SK-N-SH treated with all-trans-retinoic acid at 6 μM for 48 hours (cell line): Measurements from ENCODE around the gene NACA2.

Source experiments
- ATAC-seq: fragments of 200-7000 bp; cut with Tn5 transposase; 3 replicates; pipeline ENCODE4 v1.9.1; 2020; ENCODE audit warnings: mild to moderate bottlenecking, moderate library complexity
- ARNTL ChIP-seq: fragments of 450-650 bp; formaldehyde crosslinking; IDR thresholded peaks from 2 replicates; pipeline ENCODE4 v1.5.0; 2020; ENCODE audit warnings: low read depth, mild to moderate bottlenecking, moderate library complexity, borderline replicate concordance
- BACH2 ChIP-seq: fragments of 250-450 bp; sonication (Bioruptor Pico); IDR thresholded peaks from 2 replicates; pipeline ENCODE4 v1.9.0; 2021; ENCODE audit warnings: mild to moderate bottlenecking, borderline replicate concordance
- CSDC2 ChIP-seq: fragments of 250-450 bp; sonication (Bioruptor Pico); IDR thresholded peaks from 2 replicates; pipeline ENCODE4 v1.5.0; 2020; ENCODE audit warnings: mild to moderate bottlenecking, moderate library complexity
- CSRNP3 ChIP-seq: fragments of 250-450 bp; sonication (Bioruptor Pico); IDR thresholded peaks from 2 replicates; pipeline ENCODE4 v1.5.1; 2021; ENCODE audit warnings: mild to moderate bottlenecking, moderate library complexity
- ESRRG ChIP-seq: fragments of 250-450 bp; sonication (Bioruptor Pico); IDR thresholded peaks from 2 replicates; pipeline ENCODE4 v1.6.1; 2021; ENCODE audit warnings: mild to moderate bottlenecking
- GLIS3 ChIP-seq: fragments of 250-450 bp; sonication (Bioruptor Pico); IDR thresholded peaks from 2 replicates; pipeline ENCODE4 v1.5.0; 2020; ENCODE audit warnings: mild to moderate bottlenecking, moderate library complexity
- ISL1 ChIP-seq: fragments of 250-450 bp; sonication (Bioruptor Pico); IDR thresholded peaks from 2 replicates; pipeline ENCODE4 v2.1.2; 2022; ENCODE audit warnings: mild to moderate bottlenecking, moderate library complexity
- OSR1 ChIP-seq: fragments of 250-450 bp; sonication (Bioruptor Pico); IDR thresholded peaks from 2 replicates; pipeline ENCODE4 v1.8.0; 2022; ENCODE audit warnings: moderate library complexity, mild to moderate bottlenecking, inconsistent platforms
- POU6F1 ChIP-seq: fragments of 250-450 bp; sonication (Bioruptor Pico); IDR thresholded peaks from 2 replicates; pipeline ENCODE4 v1.8.0; 2021; ENCODE audit warnings: low read depth, mild to moderate bottlenecking, moderate library complexity, borderline replicate concordance
- PPARA ChIP-seq: fragments of 250-450 bp; sonication (Bioruptor Pico); IDR thresholded peaks from 2 replicates; pipeline ENCODE4 v1.5.0; 2020; ENCODE audit warnings: mild to moderate bottlenecking, borderline replicate concordance
- RARB ChIP-seq: fragments of 250-450 bp; sonication (Bioruptor Pico); IDR thresholded peaks from 2 replicates; pipeline ENCODE4 v1.8.0; 2021; ENCODE audit warnings: mild to moderate bottlenecking, moderate library complexity
- TOX ChIP-seq: fragments of 250-450 bp; sonication (Bioruptor Pico); IDR thresholded peaks from 2 replicates; pipeline ENCODE4 v1.8.0; 2021; ENCODE audit warnings: mild to moderate bottlenecking, moderate library complexity, borderline replicate concordance
- TSHZ2 ChIP-seq: fragments of 250-450 bp; sonication (Bioruptor Pico); IDR thresholded peaks from 2 replicates; pipeline ENCODE4 v1.5.0; 2020; ENCODE audit warnings: mild to moderate bottlenecking, moderate library complexity
- ZC3H10 ChIP-seq: fragments of 250-450 bp; sonication (Bioruptor Pico); IDR thresholded peaks from 2 replicates; pipeline ENCODE4 v1.5.1; 2021; ENCODE audit warnings: mild to moderate bottlenecking, moderate library complexity
- ZFP3 ChIP-seq: fragments of 250-450 bp; sonication (Bioruptor Pico); IDR thresholded peaks from 2 replicates; pipeline ENCODE4 v1.5.0; 2020; ENCODE audit warnings: mild to moderate bottlenecking, moderate library complexity
- ZFP30 ChIP-seq: fragments of 450-650 bp; formaldehyde crosslinking; IDR thresholded peaks from 2 replicates; pipeline ENCODE4 v1.5.0; 2022; ENCODE audit warnings: mild to moderate bottlenecking, moderate library complexity
- ZNF565 ChIP-seq: fragments of 450-650 bp; formaldehyde crosslinking; conservative IDR thresholded peaks from 2 replicates; pipeline ENCODE4 v1.5.0; 2020; ENCODE audit warnings: low read depth, mild to moderate bottlenecking, moderate library complexity
- ZNF70 ChIP-seq: fragments of 450-650 bp; formaldehyde crosslinking; IDR thresholded peaks from 2 replicates; pipeline ENCODE4 v1.5.0; 2020; ENCODE audit warnings: mild to moderate bottlenecking, moderate library complexity
- ZNF8 ChIP-seq: fragments of 450-650 bp; formaldehyde crosslinking; IDR thresholded peaks from 2 replicates; pipeline ENCODE4 v1.5.0; 2020; ENCODE audit warnings: mild to moderate bottlenecking, moderate library complexity

The NACA2 gene

GRCh38 chr17:61624951-61625350 is 33.9 kb upstream of the NACA2 start:
- ATAC-seq, result no peak
- TF ChIP-seq TOX (CRISPR knock-in tag) (no peak), ZNF565 (CRISPR knock-in tag) (no peak), CSDC2 (CRISPR knock-in tag) (no peak), ARNTL (CRISPR knock-in tag) (no peak), POU6F1 (CRISPR knock-in tag) (no peak), GLIS3 (no peak), ZFP30 (CRISPR knock-in tag) (no peak), PPARA (CRISPR knock-in tag) (no peak), ESRRG (CRISPR knock-in tag) (no peak), ZNF70 (CRISPR knock-in tag) (no peak), BACH2 (CRISPR knock-in tag) (no peak)

GRCh38 chr17:61621317-61621716 is 30.3 kb upstream of the NACA2 start:
- ATAC-seq, result no peak
- TF ChIP-seq BACH2 (CRISPR knock-in tag) (no peak), OSR1 (CRISPR knock-in tag) (no peak), RARB (CRISPR knock-in tag) (no peak), ZFP3 (CRISPR knock-in tag) (no peak), TSHZ2 (CRISPR knock-in tag) (no peak), CSRNP3 (CRISPR knock-in tag) (no peak), ZC3H10 (CRISPR knock-in tag) (no peak)

- no peak for ATAC-seq
- TF ChIP-seq GLIS3 (no peak), TSHZ2 (CRISPR knock-in tag) (no peak), OSR1 (CRISPR knock-in tag) (no peak), ZNF8 (CRISPR knock-in tag) (no peak), ZNF70 (CRISPR knock-in tag) (no peak), ISL1 (CRISPR knock-in tag) (no peak), ESRRG (CRISPR knock-in tag) (no peak), ARNTL (CRISPR knock-in tag) (no peak), ZNF565 (CRISPR knock-in tag) (no peak), ZFP3 (CRISPR knock-in tag) (no peak)
These were observed 28.9 kb upstream of the NACA2 start for GRCh38 chr17:61619953-61620352.

GRCh38 chr17:61619493-61619892 is 28.5 kb upstream of the NACA2 start:
- peak; percentile 95 for TF ChIP-seq ZFP30 (CRISPR knock-in tag)
- TF ChIP-seq TOX (CRISPR knock-in tag), result no peak
- peak; percentile 59; the same call in 1 of the 2 replicates for TF ChIP-seq POU6F1 (CRISPR knock-in tag)
- peak; percentile 86 for TF ChIP-seq OSR1 (CRISPR knock-in tag)
- no peak for ATAC-seq
